HFF-Myc (cell line): Measurements from ENCODE around the gene CORO6.

Source experiments
- DNase-seq: peaks from one replicate; pipeline ENCODE4 v3.0.0-alpha.2; 2011; ENCODE audit warnings: low read depth; ENCODE audit errors: extremely low read depth
- H3K4me3 ChIP-seq: replicated peaks from 2 replicates; pipeline ENCODE4 v1.5.1; 2011; ENCODE audit warnings: low read depth, mild to moderate bottlenecking, control low read depth, low read length
- TF ChIP-seq, protein P1 (sequence below): IDR thresholded peaks from 2 replicates; pipeline ENCODE4 v1.5.1; 2012; ENCODE audit warnings: mild to moderate bottlenecking, low read depth, low read length, control low read depth; ENCODE audit errors: missing control alignments

The CORO6 gene

GRCh38 chr17:29565643-29566472, 56.9 kb downstream of the CORO6 start:
- DNase-seq, result no peak
- TF ChIP-seq, protein P1, sequence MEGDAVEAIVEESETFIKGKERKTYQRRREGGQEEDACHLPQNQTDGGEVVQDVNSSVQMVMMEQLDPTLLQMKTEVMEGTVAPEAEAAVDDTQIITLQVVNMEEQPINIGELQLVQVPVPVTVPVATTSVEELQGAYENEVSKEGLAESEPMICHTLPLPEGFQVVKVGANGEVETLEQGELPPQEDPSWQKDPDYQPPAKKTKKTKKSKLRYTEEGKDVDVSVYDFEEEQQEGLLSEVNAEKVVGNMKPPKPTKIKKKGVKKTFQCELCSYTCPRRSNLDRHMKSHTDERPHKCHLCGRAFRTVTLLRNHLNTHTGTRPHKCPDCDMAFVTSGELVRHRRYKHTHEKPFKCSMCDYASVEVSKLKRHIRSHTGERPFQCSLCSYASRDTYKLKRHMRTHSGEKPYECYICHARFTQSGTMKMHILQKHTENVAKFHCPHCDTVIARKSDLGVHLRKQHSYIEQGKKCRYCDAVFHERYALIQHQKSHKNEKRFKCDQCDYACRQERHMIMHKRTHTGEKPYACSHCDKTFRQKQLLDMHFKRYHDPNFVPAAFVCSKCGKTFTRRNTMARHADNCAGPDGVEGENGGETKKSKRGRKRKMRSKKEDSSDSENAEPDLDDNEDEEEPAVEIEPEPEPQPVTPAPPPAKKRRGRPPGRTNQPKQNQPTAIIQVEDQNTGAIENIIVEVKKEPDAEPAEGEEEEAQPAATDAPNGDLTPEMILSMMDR, result no peak
- peak overlapping the region; percentile 66 for H3K4me3 ChIP-seq
